GM19043 (cell line): ENCODE data around the gene ZBTB2.
"Not testable (repeated sequence)": the region's sequence is repeated elsewhere in the genome, so short reads cannot be mapped to it uniquely, and the experiment has no call there.

Source experiments
- ATAC-seq: cut with Tn5 transposase; IDR thresholded peaks from one replicate; pipeline ENCODE4 v1.9.1; 2021; ENCODE audit warnings: low read depth; ENCODE audit not compliant: unreplicated experiment

Gene ZBTB2

DNA sequence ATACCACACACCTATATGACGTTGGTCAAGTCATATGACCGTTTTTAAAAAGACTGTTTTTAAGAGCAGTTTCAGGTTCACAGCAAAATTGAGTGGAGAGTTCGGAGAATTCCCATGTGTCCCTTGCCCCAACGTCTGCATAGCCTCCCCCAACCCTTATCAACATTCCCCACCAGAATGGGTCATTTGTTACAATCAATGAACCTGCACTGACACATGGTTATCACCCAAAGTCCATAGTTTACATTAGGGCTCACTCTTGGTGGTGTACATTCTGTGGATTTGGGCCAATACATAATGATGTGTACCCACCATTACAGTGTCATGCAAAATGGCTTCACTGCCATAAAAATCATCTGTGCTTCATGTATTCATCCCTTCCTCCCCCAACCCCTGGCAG lies 52.0 kb downstream of the ZBTB2 start:
- no peak for ATAC-seq

DNA sequence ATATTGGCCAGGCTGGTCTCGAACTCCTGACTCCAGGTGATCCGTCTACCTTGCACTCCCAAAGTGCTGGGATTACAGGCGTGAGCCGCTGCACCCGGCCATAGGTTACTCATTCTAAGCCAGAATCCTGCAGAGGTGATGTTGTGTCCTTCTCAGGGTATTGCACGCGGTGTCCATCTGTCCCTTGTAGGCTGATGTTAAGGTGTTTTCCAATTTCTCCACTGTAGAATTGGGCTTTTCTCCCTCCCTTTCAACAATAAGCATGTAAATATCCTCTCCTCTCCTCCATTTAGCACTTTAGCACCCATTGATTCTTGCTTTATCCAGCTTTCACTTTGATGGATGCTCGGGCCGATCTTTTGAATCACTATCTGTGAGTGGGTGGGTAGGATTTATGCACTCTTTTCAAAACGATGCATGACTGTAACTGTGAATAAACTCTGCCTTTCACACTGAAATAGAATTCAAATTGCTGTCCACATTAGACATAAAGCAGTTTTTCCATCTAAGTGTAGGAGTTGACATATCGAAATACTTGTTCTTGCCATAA lies 52.6 kb downstream of the ZBTB2 start:
- no peak for ATAC-seq

DNA sequence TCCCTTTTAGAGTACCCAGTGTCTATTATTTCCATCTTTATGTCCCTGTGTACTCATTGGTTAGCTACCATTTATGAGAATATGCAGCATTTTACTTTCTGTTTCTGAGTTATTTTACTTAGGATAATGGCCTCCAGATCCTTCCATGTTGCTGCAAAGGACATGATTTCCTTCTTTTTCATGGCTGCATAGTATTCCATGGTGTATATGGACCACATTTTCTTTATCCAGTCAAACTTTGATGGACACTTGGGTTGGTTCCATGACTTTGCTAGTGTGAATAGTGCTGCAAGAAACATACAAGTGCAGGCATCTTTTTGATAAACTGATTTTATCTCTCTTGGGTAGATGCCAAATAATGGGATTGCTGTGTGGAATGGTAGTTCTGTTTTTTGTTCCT lies 55.4 kb downstream of the ZBTB2 start:
- ATAC-seq = no peak

DNA sequence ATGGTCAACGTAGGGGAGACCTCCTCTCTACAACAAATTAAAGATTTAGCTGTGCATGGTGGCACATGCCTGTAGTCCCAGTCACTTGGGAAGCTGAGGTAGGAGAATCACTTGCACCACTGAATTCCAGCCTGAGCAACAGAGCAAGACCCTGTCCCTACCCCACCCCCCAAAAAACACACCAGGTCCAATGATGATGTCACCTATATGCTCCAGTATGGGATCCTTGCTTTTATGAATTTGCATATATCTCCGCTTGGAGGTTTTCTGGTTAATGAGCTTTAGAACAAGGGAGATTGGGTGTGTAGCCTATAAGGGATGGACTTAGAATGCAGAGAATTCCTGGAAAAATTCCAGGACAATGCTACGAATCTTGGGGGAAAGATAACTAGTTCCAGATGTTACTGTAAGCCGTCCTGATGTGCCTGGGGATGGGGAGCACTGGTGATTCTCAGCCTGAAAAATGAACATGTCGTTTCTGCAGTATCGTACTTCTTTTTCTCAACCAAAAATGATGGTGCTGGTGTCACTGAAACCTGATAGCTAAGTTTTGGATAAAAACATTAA lies 61.1 kb downstream of the ZBTB2 start:
- ATAC-seq = no peak

DNA sequence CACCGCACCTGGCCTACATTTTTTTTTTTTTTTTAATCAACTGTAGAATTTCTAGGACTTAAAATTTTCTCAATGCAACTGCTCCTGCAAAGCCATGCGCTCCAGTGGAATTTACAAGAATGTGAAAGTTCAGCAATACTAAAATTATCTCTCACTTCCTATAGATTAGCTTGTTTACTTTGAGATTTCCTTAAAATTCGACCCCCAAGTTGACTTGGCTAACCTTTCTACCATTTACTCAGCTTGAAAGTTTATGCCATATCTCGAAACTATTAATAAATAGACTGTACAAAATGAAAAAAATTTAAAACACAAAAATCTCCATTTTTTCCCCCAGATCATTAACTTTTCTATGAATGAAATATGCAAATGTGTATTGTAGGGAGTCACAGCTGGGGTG lies 64.3 kb downstream of the ZBTB2 start:
- no peak for ATAC-seq

DNA sequence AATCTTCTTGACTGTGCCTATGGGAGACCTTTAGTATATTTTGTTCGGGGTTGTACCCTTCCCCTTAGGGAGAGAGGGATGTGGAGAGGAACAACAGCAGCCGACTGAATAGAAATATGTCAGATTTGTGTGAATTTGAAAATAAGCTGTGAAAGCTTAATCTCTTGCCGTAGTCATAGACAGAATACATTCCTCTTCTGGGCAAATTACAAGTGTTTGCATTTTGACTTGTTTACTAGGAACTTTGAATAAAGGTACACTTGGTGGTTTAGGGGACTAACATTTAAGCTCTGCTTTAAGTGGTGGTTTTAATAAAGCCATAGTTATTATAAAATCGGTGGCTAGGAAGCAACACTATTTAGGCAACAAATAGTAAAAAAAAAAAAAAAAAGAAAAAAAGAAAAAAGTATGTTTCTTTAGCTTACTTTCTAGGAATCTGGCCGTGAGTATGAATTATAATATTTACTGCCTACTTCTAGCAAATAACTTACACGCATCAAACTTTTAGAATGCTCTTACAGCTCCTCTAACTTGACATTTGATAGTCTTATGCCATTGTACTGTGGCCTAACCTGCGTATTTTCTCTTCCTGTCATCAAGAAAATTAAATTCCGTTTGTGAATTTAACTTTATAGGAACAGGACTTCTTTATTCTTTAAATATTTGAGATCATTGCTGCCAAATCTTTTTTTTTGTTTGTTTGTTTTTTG lies 65.1 kb downstream of the ZBTB2 start:
- no peak for ATAC-seq

DNA sequence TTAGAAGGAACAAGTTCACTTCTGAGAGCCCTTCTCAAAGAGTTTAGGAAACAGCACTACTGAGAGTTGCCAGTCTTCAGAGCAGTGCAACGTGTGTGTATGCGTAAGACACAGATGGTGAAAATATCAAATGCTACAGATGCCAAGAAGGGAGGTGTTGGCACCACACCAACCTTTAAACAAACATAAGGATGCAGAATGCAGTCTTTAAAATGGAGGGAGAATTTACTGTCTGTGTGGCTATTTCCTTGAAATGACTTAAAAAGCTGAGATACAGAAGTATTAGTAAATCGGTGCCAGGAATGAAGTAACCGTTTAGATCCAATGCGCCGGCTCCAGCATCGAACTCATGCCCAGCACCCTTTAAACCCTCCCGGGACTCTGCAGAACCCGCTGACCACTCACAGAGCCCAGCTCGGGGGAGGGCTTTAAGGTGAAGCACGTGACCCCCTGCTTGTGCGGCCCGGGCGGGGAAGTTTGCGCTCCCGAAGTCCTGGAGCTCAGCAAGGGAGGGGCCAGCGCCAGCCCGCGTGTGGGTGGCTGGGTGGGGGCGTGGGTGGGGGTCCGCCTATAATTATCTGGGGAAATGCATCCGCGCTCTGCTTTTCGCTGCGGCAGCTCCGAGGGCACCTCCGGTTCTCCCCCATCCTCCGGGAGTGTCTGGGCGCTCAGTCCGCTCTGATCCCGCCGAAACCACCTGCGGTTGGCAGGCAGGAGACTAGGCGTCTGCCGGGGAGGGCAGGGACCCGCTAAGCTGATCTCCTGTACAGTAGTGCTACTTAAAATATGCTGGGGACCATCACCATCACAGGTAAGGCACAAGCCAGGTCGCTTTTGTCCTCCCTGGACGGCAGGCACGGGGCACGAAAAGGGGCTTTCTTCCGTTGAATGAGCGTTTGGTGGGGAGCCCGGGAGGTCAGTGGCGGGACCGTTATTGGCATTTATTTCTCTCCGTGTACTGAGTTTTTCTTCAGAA lies 66.0 kb downstream of the ZBTB2 start:
- no peak for ATAC-seq

DNA sequence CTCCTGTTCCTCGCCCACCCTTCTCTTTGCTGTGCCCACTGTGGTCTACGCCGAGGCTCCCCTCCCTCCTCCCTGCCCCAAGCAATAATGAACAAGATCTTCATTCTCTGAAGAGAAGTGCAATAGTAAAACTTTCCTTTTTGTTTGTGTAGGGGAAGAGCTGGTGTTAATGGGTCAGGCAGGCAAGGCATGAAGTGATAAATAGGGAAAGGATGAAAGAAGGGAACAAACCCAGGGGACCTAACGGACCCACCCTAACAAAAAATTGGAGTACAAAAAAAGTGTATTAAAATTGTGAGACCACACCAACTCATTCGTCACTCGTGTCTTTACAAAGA lies 66.9 kb downstream of the ZBTB2 start:
- ATAC-seq = peak; percentile 11

DNA sequence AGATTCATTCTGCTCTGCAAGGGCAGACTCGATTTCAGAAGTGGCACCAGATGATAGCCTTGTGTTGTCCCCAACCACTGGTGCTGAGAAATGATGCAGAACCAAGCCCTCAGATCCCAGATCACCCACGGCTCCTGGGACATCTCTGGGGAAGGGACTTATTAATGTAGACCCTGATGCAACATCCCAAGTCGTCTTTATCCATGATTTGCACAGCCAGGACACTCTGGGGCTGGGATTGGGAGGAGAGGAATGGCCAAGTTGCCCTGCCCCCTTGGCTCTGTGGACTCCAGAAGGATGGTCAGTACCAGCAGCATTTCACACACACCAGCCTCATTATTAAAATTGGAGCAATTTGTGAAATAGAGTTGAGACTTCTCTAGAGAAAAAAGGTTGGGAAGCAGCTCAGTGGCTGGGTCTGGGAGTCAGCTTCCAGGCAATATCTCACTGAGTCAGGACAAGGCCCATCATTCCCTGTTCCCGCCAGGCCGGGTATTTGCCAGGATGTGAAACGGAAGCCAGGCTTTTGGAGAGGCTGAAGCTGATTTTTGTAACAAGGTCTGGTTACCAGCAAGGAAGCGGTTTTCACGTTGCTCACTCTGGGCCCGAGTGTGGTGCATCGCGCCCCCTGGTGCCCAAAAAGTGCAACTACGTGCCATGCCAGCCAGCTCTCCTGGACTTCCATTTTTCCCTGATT lies 67.4 kb downstream of the ZBTB2 start:
- ATAC-seq = peak; percentile 76

DNA sequence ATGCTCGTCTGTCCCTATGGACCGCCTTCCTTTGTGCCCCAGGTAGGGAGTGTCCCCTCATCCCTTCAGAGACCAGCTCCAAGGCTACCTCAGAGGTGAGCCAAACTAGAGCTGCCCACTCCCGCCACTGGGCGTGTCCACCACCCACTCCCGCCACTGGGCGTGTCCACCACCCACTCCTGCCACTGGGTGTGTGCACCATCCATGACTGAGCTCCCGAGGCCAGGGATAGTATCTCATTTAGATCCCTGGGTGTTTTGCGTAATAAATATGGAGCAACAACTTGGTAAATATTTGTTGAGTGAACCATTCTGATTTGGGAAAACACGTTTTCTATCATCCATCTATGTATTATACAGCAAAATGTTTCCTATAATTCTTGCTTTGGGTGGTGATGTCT lies 68.8 kb downstream of the ZBTB2 start:
- ATAC-seq = no peak

DNA sequence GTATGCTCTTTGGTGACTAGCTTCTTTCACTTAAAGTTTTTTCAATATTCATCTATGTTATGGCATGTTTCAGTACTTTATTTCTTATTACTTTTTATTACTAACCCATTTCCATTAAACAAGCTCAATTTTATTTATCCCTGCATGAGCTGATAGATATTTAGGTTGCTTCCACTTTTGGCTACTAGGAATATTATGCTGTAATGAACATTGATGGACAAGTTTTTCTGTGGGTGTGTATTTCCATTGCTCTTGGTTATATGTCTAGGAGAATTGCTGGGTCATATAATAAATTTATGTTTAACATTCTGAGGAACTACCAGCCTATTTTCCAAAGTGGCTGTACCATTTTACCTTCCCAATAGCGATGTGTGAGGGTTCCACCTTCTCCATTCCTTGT lies 69.9 kb downstream of the ZBTB2 start:
- no peak for ATAC-seq

DNA sequence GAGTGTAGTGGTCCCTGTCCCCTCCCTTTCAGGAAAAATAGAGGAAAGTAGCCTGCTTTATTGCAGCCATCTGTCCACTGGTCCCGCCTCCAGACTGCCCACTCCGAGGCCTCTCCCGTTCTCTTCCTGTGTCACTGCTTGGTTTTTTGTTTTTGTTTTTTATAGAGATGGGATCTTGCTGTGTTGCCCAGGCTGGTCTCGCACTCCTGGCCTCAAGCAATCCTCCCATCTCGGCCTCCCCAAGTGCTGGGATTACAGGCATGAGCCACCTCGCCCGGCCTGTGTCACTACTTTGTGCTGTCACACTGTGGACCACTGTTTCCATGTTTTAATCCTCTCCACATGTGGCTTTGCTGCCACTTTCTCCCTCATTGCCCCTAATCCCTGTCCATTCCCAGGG lies 71.2 kb downstream of the ZBTB2 start:
- ATAC-seq = no peak

DNA sequence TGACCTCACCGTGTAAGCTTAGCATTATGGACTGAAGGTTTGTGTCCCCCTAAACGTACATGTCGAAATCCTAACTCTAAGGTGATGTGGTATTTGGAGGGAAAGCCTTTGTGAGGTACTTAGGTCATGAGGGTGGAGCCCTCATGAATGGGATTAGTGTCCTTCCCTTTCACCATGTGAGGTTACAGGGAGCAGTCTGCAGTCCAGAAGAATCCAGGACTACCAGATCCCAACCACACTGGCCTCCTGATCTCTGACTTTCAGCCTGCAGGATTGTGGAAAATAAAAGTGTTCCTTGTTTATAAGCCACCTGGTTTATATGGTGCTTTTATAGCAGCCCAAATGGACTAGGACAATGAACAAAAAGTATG lies 73.4 kb downstream of the ZBTB2 start:
- ATAC-seq = no peak

DNA sequence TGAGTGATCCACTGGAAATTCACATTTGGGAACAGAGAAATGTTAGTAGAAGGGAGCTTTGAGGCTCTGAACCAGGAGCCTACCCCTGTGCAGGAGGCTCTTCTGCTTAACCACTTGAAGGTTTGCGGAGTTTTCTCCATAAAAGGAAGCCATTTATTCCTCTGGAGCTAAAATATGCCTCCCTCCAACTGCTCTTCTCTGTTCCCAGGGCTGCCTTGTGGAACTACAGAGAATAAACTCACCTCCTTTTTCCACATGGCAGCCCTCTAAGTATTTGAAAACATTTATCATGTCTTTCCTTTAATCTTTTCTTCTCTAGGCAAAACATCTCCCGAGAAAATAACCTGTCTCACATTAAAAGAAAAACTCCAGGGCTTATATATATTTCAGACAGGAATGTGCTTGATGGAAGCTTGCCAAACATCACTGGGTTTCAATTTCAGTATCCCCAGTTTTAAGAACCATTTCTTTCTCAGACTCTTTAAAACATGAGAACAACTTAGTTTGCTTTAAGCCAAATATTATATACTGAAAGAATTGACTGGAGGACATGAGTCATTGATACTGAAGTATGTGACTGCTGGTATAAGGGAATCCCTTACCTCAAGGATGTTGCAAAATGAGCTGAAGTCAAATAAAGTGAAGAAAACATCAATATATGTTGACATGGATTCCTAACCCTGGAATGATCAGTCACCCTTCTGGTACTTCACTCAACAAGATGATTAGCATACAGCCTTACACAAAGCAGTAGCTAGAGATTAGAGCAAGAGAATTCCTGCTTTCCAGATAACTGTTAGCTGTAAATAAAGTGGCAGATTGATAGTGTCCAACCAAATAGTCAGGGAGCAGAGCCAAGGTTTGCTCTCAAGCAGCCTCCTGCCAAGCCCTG lies 74.0 kb downstream of the ZBTB2 start:
- ATAC-seq = no peak

DNA sequence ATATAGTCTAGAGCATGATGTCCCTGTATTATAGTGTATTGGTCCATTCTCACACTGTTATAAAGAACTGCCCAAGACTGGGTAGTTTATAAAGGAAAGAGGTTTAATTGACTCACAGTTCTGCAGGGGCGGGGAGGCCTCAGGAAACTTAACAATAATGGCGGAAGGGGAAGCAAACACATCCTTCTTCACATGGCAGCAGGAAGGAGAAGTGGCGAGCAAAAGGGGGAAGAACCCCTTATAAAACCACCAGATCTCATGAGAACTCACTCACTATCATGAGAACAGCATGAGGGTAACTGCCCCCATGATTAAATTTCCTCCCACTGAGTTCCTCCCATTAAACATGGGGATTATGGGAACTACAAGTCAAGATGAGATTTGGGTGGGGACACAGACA lies 75.7 kb downstream of the ZBTB2 start:
- ATAC-seq = not testable (repeated sequence)
